ENCODE measurements around the gene FLT1.

DNA sequence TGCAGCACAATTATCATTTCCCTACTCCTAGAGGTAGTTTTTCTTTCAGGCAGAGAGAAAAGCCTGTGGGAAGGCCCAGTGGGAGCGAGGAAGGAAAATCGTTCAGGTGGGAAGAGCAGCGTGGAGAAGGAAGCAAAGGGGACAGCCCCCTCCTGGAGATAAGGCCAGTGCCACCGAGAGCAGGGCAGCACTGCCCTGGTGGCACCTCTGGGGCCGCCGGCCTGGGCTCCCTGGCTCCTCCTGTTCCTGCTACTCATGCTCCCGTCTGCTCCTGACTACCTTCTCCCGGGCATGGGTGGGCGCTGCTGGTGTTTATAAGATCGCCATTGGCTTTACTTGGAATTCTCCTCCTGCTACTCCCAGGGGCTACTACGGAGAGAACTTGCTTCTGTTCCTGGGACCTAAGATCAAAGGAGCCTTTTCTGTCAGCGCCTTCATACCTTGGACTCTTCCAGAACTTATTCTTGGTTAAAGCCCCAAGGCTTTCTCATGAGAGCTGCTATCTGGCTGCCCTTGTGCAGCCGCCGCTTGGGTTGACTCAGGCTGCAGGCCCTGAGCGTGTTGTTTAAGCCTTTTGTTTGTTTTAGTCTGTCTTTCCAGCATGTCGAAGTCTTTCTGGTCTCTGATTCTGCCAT is 3.7 kb upstream of the FLT1 start:
- TF ChIP-seq, protein P1, sequence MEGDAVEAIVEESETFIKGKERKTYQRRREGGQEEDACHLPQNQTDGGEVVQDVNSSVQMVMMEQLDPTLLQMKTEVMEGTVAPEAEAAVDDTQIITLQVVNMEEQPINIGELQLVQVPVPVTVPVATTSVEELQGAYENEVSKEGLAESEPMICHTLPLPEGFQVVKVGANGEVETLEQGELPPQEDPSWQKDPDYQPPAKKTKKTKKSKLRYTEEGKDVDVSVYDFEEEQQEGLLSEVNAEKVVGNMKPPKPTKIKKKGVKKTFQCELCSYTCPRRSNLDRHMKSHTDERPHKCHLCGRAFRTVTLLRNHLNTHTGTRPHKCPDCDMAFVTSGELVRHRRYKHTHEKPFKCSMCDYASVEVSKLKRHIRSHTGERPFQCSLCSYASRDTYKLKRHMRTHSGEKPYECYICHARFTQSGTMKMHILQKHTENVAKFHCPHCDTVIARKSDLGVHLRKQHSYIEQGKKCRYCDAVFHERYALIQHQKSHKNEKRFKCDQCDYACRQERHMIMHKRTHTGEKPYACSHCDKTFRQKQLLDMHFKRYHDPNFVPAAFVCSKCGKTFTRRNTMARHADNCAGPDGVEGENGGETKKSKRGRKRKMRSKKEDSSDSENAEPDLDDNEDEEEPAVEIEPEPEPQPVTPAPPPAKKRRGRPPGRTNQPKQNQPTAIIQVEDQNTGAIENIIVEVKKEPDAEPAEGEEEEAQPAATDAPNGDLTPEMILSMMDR (conservative IDR thresholded peaks at IDR 0.05 in 1 of 2, IDR thresholded peaks at IDR 0.05 in 1 of 2; ENCODE audit: low read depth in 1 of 2, low read length in 2 of 2): no peak
- TF ChIP-seq EZH2 (IDR thresholded peaks at IDR 0.05; ENCODE audit: low read length, missing control alignments): no peak

Data from fibroblast of lung (primary cell).